ENCODE results near the gene SLCO1B3. TPM values are rescaled to one million over a fixed set of nuclear protein-coding genes. Genes with fewer than 3 reads are reported as not detected.
A peak's percentile ranks its signal among the peaks of the same experiment; 100 is the strongest.
"Not testable (repeated sequence)": the region's sequence is repeated elsewhere in the genome, so short reads cannot be mapped to it uniquely, and the experiment has no call there.

The SLCO1B3 gene
- total RNA-seq (2014; rRNA removed; shearing (Covaris generic)), result 0.12 TPM in 1 of 2 replicates, not detected in the other
- not detected in 2 replicates for polyA plus RNA-seq (2014; cell fraction: nucleus; rRNA removed)

- no peak for DNase-seq (ENCODE audit: extremely low read depth, low read depth)
Measured at GRCh38 chr12:20810487-20810886, at the start of gene SLCO1B3. Gene SLCO1B3, plus strand, starts transcription at chr12:20810705. Its CDS starts 5,034 bp downstream, at chr12:20815739.

- no peak for DNase-seq (ENCODE audit: extremely low read depth, low read depth)
Measured at GRCh38 chr12:20777420-20777819, 33.1 kb upstream of the SLCO1B3 start.

GRCh38 chr12:20778969-20779368 lies 31.5 kb upstream of the SLCO1B3 start:
- no peak for DNase-seq (ENCODE audit: extremely low read depth, low read depth)

GRCh38 chr12:20779971-20780370 lies 30.5 kb upstream of the SLCO1B3 start:
- DNase-seq (ENCODE audit: extremely low read depth, low read depth), result not testable (repeated sequence)

GRCh38 chr12:20783796-20784357 lies 26.6 kb upstream of the SLCO1B3 start:
- not testable (repeated sequence) for DNase-seq (ENCODE audit: extremely low read depth, low read depth)

GRCh38 chr12:20792971-20793370 lies 17.5 kb upstream of the SLCO1B3 start:
- no peak for DNase-seq (ENCODE audit: extremely low read depth, low read depth)

- DNase-seq (ENCODE audit: extremely low read depth, low read depth), result peak; percentile 32
Measured at GRCh38 chr12:20798554-20798953, 12.0 kb upstream of the SLCO1B3 start.

- DNase-seq (ENCODE audit: extremely low read depth, low read depth), result no peak
Measured at GRCh38 chr12:20800160-20800559, 10.3 kb upstream of the SLCO1B3 start.

- no peak for DNase-seq (ENCODE audit: extremely low read depth, low read depth)
Measured at GRCh38 chr12:20801035-20801434, 9.5 kb upstream of the SLCO1B3 start.

- no peak for DNase-seq (ENCODE audit: extremely low read depth, low read depth)
Measured at GRCh38 chr12:20805921-20806320, 4.6 kb upstream of the SLCO1B3 start.

GRCh38 chr12:20807192-20808080 lies 3.1 kb upstream of the SLCO1B3 start:
- no peak for DNase-seq (ENCODE audit: extremely low read depth, low read depth)

GRCh38 chr12:20808521-20808920 lies 2.0 kb upstream of the SLCO1B3 start:
- no peak for DNase-seq (ENCODE audit: extremely low read depth, low read depth)

- DNase-seq (ENCODE audit: extremely low read depth, low read depth), result no peak
Measured at GRCh38 chr12:20815574-20815973, 5.1 kb downstream of the SLCO1B3 start.

- no peak for DNase-seq (ENCODE audit: extremely low read depth, low read depth)
Measured at GRCh38 chr12:20822415-20822814, 11.9 kb downstream of the SLCO1B3 start.

- DNase-seq (ENCODE audit: extremely low read depth, low read depth), result no peak
Measured at GRCh38 chr12:20822925-20823324, 12.4 kb downstream of the SLCO1B3 start.

- DNase-seq (ENCODE audit: extremely low read depth, low read depth), result no peak
Measured at GRCh38 chr12:20829919-20830318, 19.4 kb downstream of the SLCO1B3 start.

GRCh38 chr12:20830456-20830855 lies 20.0 kb downstream of the SLCO1B3 start:
- DNase-seq (ENCODE audit: extremely low read depth, low read depth), result no peak

GRCh38 chr12:20832911-20833310 lies 22.4 kb downstream of the SLCO1B3 start:
- no peak for DNase-seq (ENCODE audit: extremely low read depth, low read depth)

GRCh38 chr12:20852649-20853048 lies 42.1 kb downstream of the SLCO1B3 start:
- DNase-seq (ENCODE audit: extremely low read depth, low read depth), result no peak

- DNase-seq (ENCODE audit: extremely low read depth, low read depth), result no peak
Measured at GRCh38 chr12:20863056-20863455, 52.6 kb downstream of the SLCO1B3 start.

GRCh38 chr12:20865873-20866272 lies 55.4 kb downstream of the SLCO1B3 start:
- DNase-seq (ENCODE audit: extremely low read depth, low read depth), result no peak

GRCh38 chr12:20868277-20868676 lies 57.8 kb downstream of the SLCO1B3 start:
- DNase-seq (ENCODE audit: extremely low read depth, low read depth), result no peak

Measured in NCI-H460 (cell line).